GM23248 (cell line): ENCODE data around the gene GRIN1.

Source experiments
- EZH2 ChIP-seq: fragments of 200-600 bp; sonication (generic); IDR thresholded peaks from 2 replicates; pipeline ENCODE4 v1.6.1; 2018; ENCODE audit warnings: antibody characterized with exemption, mild to moderate bottlenecking; ENCODE audit not compliant: insufficient read depth, poor library complexity, severe bottlenecking
- EZH2phosphoT487 ChIP-seq: fragments of 200-600 bp; sonication (generic); IDR thresholded peaks from 2 replicates; pipeline ENCODE4 v1.6.1; 2018; ENCODE audit warnings: antibody characterized with exemption, moderate library complexity, mild to moderate bottlenecking, low read depth; ENCODE audit not compliant: insufficient read depth

DNA sequence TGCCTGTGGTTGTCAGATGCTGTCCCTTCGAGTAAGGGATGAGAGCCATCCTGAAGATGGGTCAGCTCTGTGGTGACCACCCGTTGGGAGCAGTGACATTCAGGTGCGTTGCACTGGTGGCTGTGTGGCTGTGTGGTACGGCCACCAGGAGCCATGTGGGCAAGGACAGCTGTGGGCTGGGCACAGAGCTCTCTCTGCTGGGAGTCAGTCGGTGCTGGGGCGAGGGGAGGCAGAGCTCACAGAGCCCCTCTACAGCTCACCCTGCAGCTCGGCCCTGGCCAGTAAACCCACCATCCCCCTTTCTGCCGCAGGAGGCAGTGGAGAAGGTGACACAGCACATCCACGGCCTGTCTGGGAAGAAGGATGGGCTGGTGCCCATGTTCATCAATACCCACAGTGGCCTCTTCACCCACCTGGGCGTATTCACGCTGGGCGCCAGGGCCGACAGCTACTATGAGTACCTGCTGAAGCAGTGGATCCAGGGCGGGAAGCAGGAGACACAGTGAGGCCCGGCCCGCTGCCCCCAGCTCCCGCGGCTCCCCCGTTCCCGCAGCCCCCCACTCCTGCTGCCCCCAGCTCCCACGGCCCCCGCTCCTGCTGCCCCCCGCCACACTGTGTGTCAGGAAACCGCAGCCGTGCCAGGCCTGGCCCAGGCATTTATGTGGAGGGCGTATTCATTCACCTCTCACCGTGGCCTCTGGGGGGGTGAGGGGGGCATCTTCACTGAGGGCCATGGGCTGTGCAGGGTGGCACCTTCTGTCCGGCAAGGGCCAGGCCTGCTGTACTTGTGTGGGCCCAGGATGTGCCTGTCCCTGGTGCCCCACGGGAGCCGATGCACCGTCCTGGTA lies 32.9 kb upstream of the GRIN1 start:
- TF ChIP-seq EZH2 (no peak), EZH2phosphoT487 (no peak)
